Natural killer cell treated with Interleukin-12 subunit alpha and Interleukin-12 subunit beta and Interleukin-15 and Interleukin-18, amount 100 ng/mL, for 72 hours (primary cell): ENCODE data around the gene JAKMIP1. TPM values are rescaled to one million over a fixed set of nuclear protein-coding genes. Genes with fewer than 3 reads are reported as not detected.

Experiments used
- ATAC-seq, 2 donors: fragments of 150-1000 bp; cut with Tn5 transposase in 1 of 2; sonication (Bioruptor Pico), chemical (Tn5 transposase) in 1 of 2; 2 replicates each; pipeline ENCODE4 v1.10.0; 2021
- DNase-seq: peaks from one replicate; pipeline ENCODE4 v3.0.0; 2022; ENCODE audit warnings: low spot score
- H3K27ac Mint-ChIP-seq, 2 donors: 1 replicate in 1 of 2; 2 replicates in 1 of 2; pipeline ENCODE4 v1.8.0; 2022; ENCODE audit warnings: mixed read lengths in 2 of 2, mild to moderate bottlenecking in 1 of 2, moderate library complexity in 1 of 2
- H3K27me3 Mint-ChIP-seq, 2 donors: 1 replicate in 1 of 2; 2 replicates in 1 of 2; pipeline ENCODE4 v1.8.0; 2022; ENCODE audit warnings: mixed read lengths in 2 of 2
- H3K36me3 Mint-ChIP-seq: one replicate; pipeline ENCODE4 v1.8.0; 2022; ENCODE audit warnings: mixed read lengths
- H3K4me1 Mint-ChIP-seq, 2 donors: 1 replicate in 1 of 2; 2 replicates in 1 of 2; pipeline ENCODE4 v1.8.0; 2022; ENCODE audit warnings: low read depth in 2 of 2, mixed read lengths in 2 of 2, mild to moderate bottlenecking in 1 of 2
- H3K4me3 Mint-ChIP-seq: one replicate; pipeline ENCODE4 v1.8.0; 2022; ENCODE audit warnings: mixed read lengths
- H3K9me3 Mint-ChIP-seq: 2 replicates; pipeline ENCODE4 v1.8.0; 2022; ENCODE audit warnings: mixed read lengths
- total RNA-seq, 2 donors: library from RNA; stranded (reverse); gene quantifications; one replicate each; pipeline ENCODE4 v1.2.3, GENCODE V29; 2022

The JAKMIP1 gene
- total RNA-seq, 2 donors from 2014 or later: 16.3 to 66.7 TPM

- H3K9me3 Mint-ChIP-seq: no peaks in the 10 kb centered on the region
- H3K27me3 Mint-ChIP-seq: peaks cover 0 to 24% of the 10 kb centered on the region in 2 donors
- H3K36me3 Mint-ChIP-seq: peaks cover 8% of the 10 kb centered on the region
- DNase-seq: no peak
- peaks cover 32 to 36% of the 10 kb centered on the region in 2 donors for H3K4me1 Mint-ChIP-seq
- H3K27ac Mint-ChIP-seq: peak overlapping the region; percentile 73 to 98
- peak overlapping the region; percentile 93 for H3K4me3 Mint-ChIP-seq
- peak in 1 of 2 donors; percentile 24 for ATAC-seq
These were observed 1.3 kb upstream of the JAKMIP1 start for GRCh38 chr4:6201580-6202091.

- Mint-ChIP-seq H3K36me3 (peaks cover 8% of the 10 kb centered on the region), H3K27ac (peak overlapping the region; percentile 73 to 98), H3K9me3 (no peaks in the 10 kb centered on the region), H3K27me3 (peaks cover 0 to 22% of the 10 kb centered on the region in 2 donors), H3K4me1 (peaks cover 32 to 39% of the 10 kb centered on the region in 2 donors), H3K4me3 (peak overlapping the region; percentile 93)
- ATAC-seq (peak in 1 of 2 donors; percentile 32), DNase-seq (no peak)
These were observed 593 bp upstream of the JAKMIP1 start for GRCh38 chr4:6200922-6201362.

- H3K4me3 Mint-ChIP-seq: peak overlapping the region; percentile 93
- DNase-seq: no peak
- H3K9me3 Mint-ChIP-seq: no peaks in the 10 kb centered on the region
- peaks cover 0 to 22% of the 10 kb centered on the region in 2 donors for H3K27me3 Mint-ChIP-seq
- peak overlapping the region; percentile 97 to 98 for H3K27ac Mint-ChIP-seq
- ATAC-seq: peak; percentile 4 to 34
- peaks cover 8% of the 10 kb centered on the region for H3K36me3 Mint-ChIP-seq
- H3K4me1 Mint-ChIP-seq: peaks cover 32 to 45% of the 10 kb centered on the region in 2 donors
These were observed 877 bp downstream of the JAKMIP1 start for GRCh38 chr4:6199422-6199921.

GRCh38 chr4:6198768-6199421, 1.5 kb downstream of the JAKMIP1 start:
- peak; percentile 69 to 73 for ATAC-seq
- DNase-seq: peak; percentile 72
- no peaks in the 10 kb centered on the region for H3K9me3 Mint-ChIP-seq
- H3K27me3 Mint-ChIP-seq: peaks cover 0 to 23% of the 10 kb centered on the region in 2 donors
- peak overlapping the region; percentile 97 to 98 for H3K27ac Mint-ChIP-seq
- peaks cover 11% of the 10 kb centered on the region for H3K36me3 Mint-ChIP-seq
- peaks cover 33 to 49% of the 10 kb centered on the region in 2 donors for H3K4me1 Mint-ChIP-seq
- H3K4me3 Mint-ChIP-seq: peak overlapping the region; percentile 93

GRCh38 chr4:6198278-6198677, 2.1 kb downstream of the JAKMIP1 start:
- H3K27ac Mint-ChIP-seq: peak overlapping the region; percentile 97 to 98
- peaks cover 0 to 24% of the 10 kb centered on the region in 2 donors for H3K27me3 Mint-ChIP-seq
- ATAC-seq (peak; percentile 67 to 74), DNase-seq (peak; percentile 80)
- peak overlapping the region; percentile 93 for H3K4me3 Mint-ChIP-seq
- H3K4me1 Mint-ChIP-seq: peaks cover 37 to 52% of the 10 kb centered on the region in 2 donors
- H3K9me3 Mint-ChIP-seq: no peaks in the 10 kb centered on the region
- H3K36me3 Mint-ChIP-seq: peaks cover 14% of the 10 kb centered on the region

GRCh38 chr4:6197433-6198174, 2.7 kb downstream of the JAKMIP1 start:
- H3K27me3 Mint-ChIP-seq: peaks cover 0 to 23% of the 10 kb centered on the region in 2 donors
- peak overlapping the region; percentile 97 to 98 for H3K27ac Mint-ChIP-seq
- H3K9me3 Mint-ChIP-seq: no peaks in the 10 kb centered on the region
- DNase-seq (no peak), ATAC-seq (no peak)
- H3K4me1 Mint-ChIP-seq: peaks cover 39 to 58% of the 10 kb centered on the region in 2 donors
- H3K4me3 Mint-ChIP-seq: peak overlapping the region; percentile 93
- peaks cover 19% of the 10 kb centered on the region for H3K36me3 Mint-ChIP-seq

GRCh38 chr4:6196871-6197270, 3.5 kb downstream of the JAKMIP1 start:
- Mint-ChIP-seq H3K27me3 (peaks cover 0 to 22% of the 10 kb centered on the region in 2 donors), H3K4me3 (peak overlapping the region; percentile 93), H3K4me1 (peaks cover 44 to 63% of the 10 kb centered on the region in 2 donors), H3K27ac (peak overlapping the region; percentile 97 to 98), H3K9me3 (no peaks in the 10 kb centered on the region), H3K36me3 (peaks cover 24% of the 10 kb centered on the region)
- DNase-seq (no peak), ATAC-seq (no peak)

GRCh38 chr4:6196324-6196723, 4.0 kb downstream of the JAKMIP1 start:
- DNase-seq (no peak), ATAC-seq (no peak)
- peaks cover 0 to 17% of the 10 kb centered on the region in 2 donors for H3K27me3 Mint-ChIP-seq
- H3K36me3 Mint-ChIP-seq: peaks cover 21% of the 10 kb centered on the region
- peaks cover 39 to 57% of the 10 kb centered on the region in 2 donors for H3K4me1 Mint-ChIP-seq
- H3K4me3 Mint-ChIP-seq: peak overlapping the region; percentile 63
- H3K9me3 Mint-ChIP-seq: no peaks in the 10 kb centered on the region
- H3K27ac Mint-ChIP-seq: peak overlapping the region in 1 of 2 donors; percentile 98

- Mint-ChIP-seq H3K27ac (peak overlapping the region in 1 of 2 donors; percentile 98), H3K36me3 (peaks cover 16% of the 10 kb centered on the region), H3K9me3 (no peaks in the 10 kb centered on the region), H3K4me1 (peaks cover 33 to 53% of the 10 kb centered on the region in 2 donors), H3K4me3 (peak overlapping the region; percentile 63), H3K27me3 (peaks cover 0 to 13% of the 10 kb centered on the region in 2 donors)
- ATAC-seq (no peak), DNase-seq (no peak)
These were observed 4.6 kb downstream of the JAKMIP1 start for GRCh38 chr4:6195602-6196319.

- no peak for ATAC-seq
- Mint-ChIP-seq H3K36me3 (peaks cover 16% of the 10 kb centered on the region), H3K9me3 (no peaks in the 10 kb centered on the region), H3K27ac (peak overlapping the region in 1 of 2 donors; percentile 55), H3K4me3 (no peak overlapping the region), H3K4me1 (peaks cover 31 to 62% of the 10 kb centered on the region in 2 donors), H3K27me3 (peaks cover 0 to 13% of the 10 kb centered on the region in 2 donors)
- no peak for DNase-seq
These were observed 5.7 kb downstream of the JAKMIP1 start for GRCh38 chr4:6194458-6195195.

GRCh38 chr4:6193399-6193798, 7.0 kb downstream of the JAKMIP1 start:
- H3K27me3 Mint-ChIP-seq: peaks cover 0 to 13% of the 10 kb centered on the region in 2 donors
- DNase-seq (no peak), ATAC-seq (no peak)
- no peaks in the 10 kb centered on the region for H3K9me3 Mint-ChIP-seq
- H3K27ac Mint-ChIP-seq: peak overlapping the region; percentile 17 to 55
- H3K36me3 Mint-ChIP-seq: peaks cover 16% of the 10 kb centered on the region
- peak overlapping the region; percentile 12 for H3K4me3 Mint-ChIP-seq
- H3K4me1 Mint-ChIP-seq: peaks cover 30 to 66% of the 10 kb centered on the region in 2 donors

- Mint-ChIP-seq H3K27me3 (peaks cover 0 to 7% of the 10 kb centered on the region in 2 donors), H3K36me3 (peaks cover 23% of the 10 kb centered on the region), H3K9me3 (no peaks in the 10 kb centered on the region), H3K27ac (peak overlapping the region; percentile 17 to 55), H3K4me3 (peak overlapping the region; percentile 43), H3K4me1 (peaks cover 23 to 66% of the 10 kb centered on the region in 2 donors)
- no peak for DNase-seq
- peak; percentile 45 to 55 for ATAC-seq
These were observed 8.1 kb downstream of the JAKMIP1 start for GRCh38 chr4:6192245-6192644.
